ENCODE results near the gene FHIT. TPM values are rescaled to one million over a fixed set of nuclear protein-coding genes. Genes with fewer than 3 reads are reported as not detected.

Gene FHIT
- total RNA-seq, 4 donors from 2014 or later: 5.0 to 15.3 (median 8.3) TPM

DNA sequence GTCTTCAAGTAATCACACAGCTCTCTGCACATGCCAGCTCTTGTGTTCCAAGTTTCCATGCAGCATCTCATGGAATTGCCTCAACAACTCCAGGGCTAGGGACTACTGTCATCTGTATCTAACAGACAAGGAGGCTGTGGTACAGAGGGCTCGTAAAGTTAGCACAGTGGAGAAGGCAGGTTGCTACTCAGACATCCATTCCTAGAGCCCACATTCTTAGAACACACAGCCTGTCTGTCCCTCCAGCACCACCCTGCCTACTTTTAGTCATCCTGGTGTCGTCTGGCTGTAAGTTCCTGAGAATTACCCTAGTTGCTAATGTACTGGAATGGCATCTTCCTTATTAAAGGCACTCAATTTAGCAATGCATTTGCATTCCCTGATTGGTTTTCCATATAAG lies 862.5 kb downstream of the FHIT start:
- no peak overlapping the region for H3K4me3 ChIP-seq (ENCODE audit: low read depth, poor library complexity, severe bottlenecking)
- WGBS, 2 donors: 74 to 81% methylated on average over 2 of the region's 2 CpGs
- TF ChIP-seq POLR2A (IDR thresholded peaks at IDR 0.05): no peak
- TF ChIP-seq, protein P1, sequence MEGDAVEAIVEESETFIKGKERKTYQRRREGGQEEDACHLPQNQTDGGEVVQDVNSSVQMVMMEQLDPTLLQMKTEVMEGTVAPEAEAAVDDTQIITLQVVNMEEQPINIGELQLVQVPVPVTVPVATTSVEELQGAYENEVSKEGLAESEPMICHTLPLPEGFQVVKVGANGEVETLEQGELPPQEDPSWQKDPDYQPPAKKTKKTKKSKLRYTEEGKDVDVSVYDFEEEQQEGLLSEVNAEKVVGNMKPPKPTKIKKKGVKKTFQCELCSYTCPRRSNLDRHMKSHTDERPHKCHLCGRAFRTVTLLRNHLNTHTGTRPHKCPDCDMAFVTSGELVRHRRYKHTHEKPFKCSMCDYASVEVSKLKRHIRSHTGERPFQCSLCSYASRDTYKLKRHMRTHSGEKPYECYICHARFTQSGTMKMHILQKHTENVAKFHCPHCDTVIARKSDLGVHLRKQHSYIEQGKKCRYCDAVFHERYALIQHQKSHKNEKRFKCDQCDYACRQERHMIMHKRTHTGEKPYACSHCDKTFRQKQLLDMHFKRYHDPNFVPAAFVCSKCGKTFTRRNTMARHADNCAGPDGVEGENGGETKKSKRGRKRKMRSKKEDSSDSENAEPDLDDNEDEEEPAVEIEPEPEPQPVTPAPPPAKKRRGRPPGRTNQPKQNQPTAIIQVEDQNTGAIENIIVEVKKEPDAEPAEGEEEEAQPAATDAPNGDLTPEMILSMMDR (IDR thresholded peaks at IDR 0.05): no peak
- no peak for DNase-seq (ENCODE audit: low spot score in 2 of 2)
- intact Hi-C loops (cut with DNase I; ENCODE audit: low total_unique reads): no loop called here

DNA sequence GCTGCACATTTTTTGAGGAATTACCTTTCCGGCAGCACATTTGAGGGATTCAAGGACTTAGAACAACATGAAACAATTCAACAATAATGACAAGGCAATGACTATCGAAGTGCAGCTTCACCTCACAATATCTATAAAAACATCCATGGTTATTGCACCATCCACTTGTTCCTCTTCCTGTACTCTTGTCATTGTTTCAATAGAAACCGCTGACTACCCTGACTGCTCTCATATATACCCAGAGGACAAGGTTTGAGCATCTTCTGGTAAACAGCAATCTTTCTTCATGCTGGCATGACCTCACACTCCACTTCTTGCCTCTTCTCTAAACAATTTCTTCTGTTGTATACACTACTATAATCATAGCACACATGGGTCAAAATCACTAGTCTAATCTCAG lies 864.9 kb downstream of the FHIT start:
- intact Hi-C loops (cut with DNase I; ENCODE audit: low total_unique reads): no loop called here
- H3K4me3 ChIP-seq (ENCODE audit: low read depth, poor library complexity, severe bottlenecking): no peak overlapping the region
- TF ChIP-seq, protein P1 (IDR thresholded peaks at IDR 0.05): no peak
- TF ChIP-seq POLR2A (IDR thresholded peaks at IDR 0.05): no peak
- WGBS, 2 donors: 73 to 86% methylated on average over 3 of the region's 3 CpGs
- DNase-seq (ENCODE audit: low spot score in 2 of 2): no peak

DNA sequence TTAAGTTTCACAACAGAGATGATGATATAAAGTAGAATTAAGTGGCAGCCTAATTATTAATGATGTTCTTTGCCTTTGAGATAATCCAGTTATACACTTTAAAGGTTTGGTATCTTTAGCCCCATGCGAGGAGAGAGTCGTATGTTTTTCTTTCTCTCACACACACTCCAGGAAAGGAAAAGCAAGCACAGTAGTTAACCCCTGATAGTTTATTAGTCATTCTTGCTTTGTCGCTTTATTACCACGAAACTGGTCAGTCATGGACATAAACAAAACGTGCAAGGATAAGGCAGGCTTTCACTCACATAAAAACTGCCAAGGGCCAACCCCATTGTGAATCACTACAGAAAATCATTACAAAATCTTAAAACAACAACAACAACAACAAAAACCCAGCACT lies 866.9 kb downstream of the FHIT start:
- DNase-seq (ENCODE audit: low spot score in 2 of 2): no peak
- intact Hi-C loops (cut with DNase I; ENCODE audit: low total_unique reads): no loop called here
- H3K4me3 ChIP-seq (ENCODE audit: low read depth, poor library complexity, severe bottlenecking): no peak overlapping the region
- TF ChIP-seq, protein P1 (IDR thresholded peaks at IDR 0.05): no peak
- TF ChIP-seq POLR2A (IDR thresholded peaks at IDR 0.05): no peak
- WGBS, 2 donors: 65 to 78% methylated on average over 5 of the region's 5 CpGs

DNA sequence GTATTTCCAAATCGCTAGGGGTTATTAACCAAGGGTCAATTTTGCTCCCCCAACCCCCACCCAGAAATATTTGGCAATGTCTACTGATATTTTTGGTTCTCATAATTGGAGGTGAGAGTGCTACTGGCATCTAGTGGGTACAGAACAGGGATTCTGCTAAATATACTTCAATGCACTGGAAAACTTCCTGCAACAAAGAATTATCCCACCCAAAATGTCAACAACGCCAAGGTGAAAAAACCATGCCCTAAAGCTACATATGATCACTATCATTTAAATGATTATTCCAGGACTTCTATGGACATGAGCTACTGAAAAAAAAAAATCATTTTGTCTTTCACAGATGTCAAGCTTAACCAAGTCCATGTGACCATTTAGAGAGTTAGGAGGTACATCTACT lies 867.9 kb downstream of the FHIT start:
- no peak overlapping the region for H3K4me3 ChIP-seq (ENCODE audit: low read depth, poor library complexity, severe bottlenecking)
- no peak for TF ChIP-seq POLR2A (IDR thresholded peaks at IDR 0.05)
- TF ChIP-seq, protein P1 (IDR thresholded peaks at IDR 0.05): no peak
- DNase-seq (ENCODE audit: low spot score in 2 of 2): no peak
- WGBS, 2 donors: 71 to 82% methylated on average over 2 of the region's 2 CpGs
- intact Hi-C loops (cut with DNase I; ENCODE audit: low total_unique reads): no loop called here

DNA sequence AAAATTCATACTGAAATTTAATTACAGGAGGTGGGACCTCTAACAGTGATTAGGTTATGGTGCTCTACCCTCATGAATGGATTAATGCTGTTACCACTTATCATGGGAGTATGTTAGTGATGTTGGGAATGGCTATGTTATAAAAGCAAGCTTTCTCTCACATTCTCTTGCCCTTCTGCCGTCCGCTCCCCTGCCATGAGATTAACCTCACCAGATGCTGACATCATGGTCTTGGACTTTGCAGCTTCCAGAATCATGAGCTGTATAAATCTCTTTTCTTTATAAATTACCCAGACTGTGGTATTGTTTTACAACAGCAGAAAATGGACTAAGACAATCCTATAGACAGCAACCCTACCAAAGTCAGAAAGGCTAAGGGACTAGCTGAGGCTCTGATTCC lies 884.8 kb downstream of the FHIT start:
- 93 to 96% methylated on average over 2 of the region's 2 CpGs for WGBS, 2 donors
- H3K4me3 ChIP-seq (ENCODE audit: low read depth, poor library complexity, severe bottlenecking): no peak overlapping the region
- no peak for TF ChIP-seq POLR2A (IDR thresholded peaks at IDR 0.05)
- TF ChIP-seq, protein P1 (IDR thresholded peaks at IDR 0.05): no peak
- intact Hi-C loops (cut with DNase I; ENCODE audit: low total_unique reads): no loop called here
- no peak for DNase-seq (ENCODE audit: low spot score in 2 of 2)

DNA sequence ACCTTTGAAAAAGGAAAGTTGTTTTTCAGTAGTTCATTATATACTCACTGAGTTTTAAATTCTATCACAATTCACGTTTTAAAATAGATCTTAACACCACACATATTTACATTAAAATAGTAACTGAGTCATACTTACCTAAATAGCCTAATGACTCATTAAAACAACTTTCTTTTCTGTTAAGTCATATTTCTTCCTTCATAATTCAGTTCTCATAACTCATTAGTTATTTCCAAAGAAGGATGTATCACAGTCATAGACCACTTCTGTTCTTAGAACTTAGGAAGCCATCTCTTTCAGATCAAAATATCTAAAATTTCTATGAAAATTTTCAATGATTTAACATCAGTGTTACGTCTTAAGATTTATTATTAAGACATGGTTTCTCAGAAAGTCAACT lies 885.9 kb downstream of the FHIT start:
- DNase-seq (ENCODE audit: low spot score in 2 of 2): no peak
- intact Hi-C loops (cut with DNase I; ENCODE audit: low total_unique reads): no loop called here
- no peak overlapping the region for H3K4me3 ChIP-seq (ENCODE audit: low read depth, poor library complexity, severe bottlenecking)
- TF ChIP-seq POLR2A (IDR thresholded peaks at IDR 0.05): no peak
- TF ChIP-seq, protein P1 (IDR thresholded peaks at IDR 0.05): no peak
- 0 to 53% methylated on average over 2 of the region's 2 CpGs for WGBS, 2 donors
